GM12892 (cell line): ENCODE data around the gene KLC1.

Source experiments
- POLR2A ChIP-seq: IDR thresholded peaks from 2 replicates; pipeline ENCODE4 v1.6.1; 2011; ENCODE audit warnings: low read depth, low read length, control low read depth
- POLR2AphosphoS5 ChIP-seq: IDR thresholded peaks from 2 replicates; pipeline ENCODE4 v1.6.1; 2011; ENCODE audit warnings: low read depth, low read length, control low read depth
- TAF1 ChIP-seq: IDR thresholded peaks from 2 replicates; pipeline ENCODE4 v1.6.1; 2011; ENCODE audit warnings: low read depth, mild to moderate bottlenecking, control low read depth, low read length, borderline replicate concordance

GRCh38 chr14:103651585-103651984, 22.6 kb downstream of the KLC1 start:
- TF ChIP-seq POLR2A (no peak), TAF1 (no peak), POLR2AphosphoS5 (no peak)
